PC-9 (cell line): ENCODE data around the gene CENPVL3. TPM values are rescaled to one million over a fixed set of nuclear protein-coding genes. Genes with fewer than 3 reads are reported as not detected.
"Not testable (repeated sequence)": the region's sequence is repeated elsewhere in the genome, so short reads cannot be mapped to it uniquely, and the experiment has no call there.

Experiments used
- BruUV-seq: library from RNA; stranded (reverse); fragments of 400-500 nt; replicated peaks from 2 replicates; lab custom pipeline; 2021; lab: Mats Ljungman, UMichigan
- CTCF ChIA-PET: fragments of 300-600 bp; sonication (Branson Sonifier 250); formaldehyde crosslinking; loops from one replicate; lab custom pipeline; 2022; ENCODE audit warnings: antibody characterized with exemption; lab: Charles Lee
- POLR2A ChIA-PET: fragments of 300-600 bp; sonication (Branson Sonifier 250); formaldehyde crosslinking; loops from one replicate; lab custom pipeline; 2022; ENCODE audit warnings: antibody characterized with exemption; ENCODE audit not compliant: unreplicated experiment; lab: Charles Lee
- DNase-seq, 2 experiments: peaks; one replicate each; pipeline versions ENCODE4 v3.0.0 to v3.0.0-alpha.2; 2015 to 2022; ENCODE audit warnings: mixed read lengths in 1 of 2
- H2AFZ ChIP-seq: fragments of 200-600 bp; sonication (generic); 2 replicates; pipeline ENCODE4 v1.8.1; 2017; ENCODE audit warnings: antibody characterized with exemption
- H3F3A ChIP-seq: fragments of 200-600 bp; sonication (generic); 2 replicates; pipeline ENCODE4 v1.8.1; 2017; ENCODE audit warnings: antibody characterized with exemption, mild to moderate bottlenecking, low read depth; ENCODE audit not compliant: insufficient read depth
- H3K27ac ChIP-seq: fragments of 200-600 bp; sonication (generic); 2 replicates; pipeline ENCODE4 v1.6.1; 2016; ENCODE audit warnings: mixed run types
- H3K27me3 ChIP-seq: fragments of 200-600 bp; sonication (generic); 2 replicates; pipeline ENCODE4 v1.6.1; 2016; ENCODE audit warnings: low read depth, mixed run types; ENCODE audit not compliant: insufficient read depth
- H3K36me3 ChIP-seq: fragments of 200-600 bp; sonication (generic); 2 replicates; pipeline ENCODE4 v1.6.1; 2016; ENCODE audit warnings: low read depth, mixed run types
- H3K4me1 ChIP-seq: fragments of 200-600 bp; sonication (generic); replicated peaks from 2 replicates; pipeline ENCODE4 v1.6.1; 2016; ENCODE audit warnings: mixed run types; ENCODE audit not compliant: insufficient read depth
- H3K4me2 ChIP-seq: fragments of 200-600 bp; sonication (generic); 2 replicates; pipeline ENCODE4 v1.6.1; 2017; ENCODE audit warnings: mixed run types
- H3K4me3 ChIP-seq: fragments of 200-600 bp; sonication (generic); 2 replicates; pipeline ENCODE4 v1.6.1; 2016; ENCODE audit warnings: mixed run types
- H3K79me2 ChIP-seq: fragments of 200-600 bp; sonication (generic); 2 replicates; pipeline ENCODE4 v1.6.1; 2017; ENCODE audit warnings: low read depth, mixed run types
- H3K9me2 ChIP-seq: fragments of 200-600 bp; sonication (generic); 2 replicates; pipeline ENCODE4 v1.8.1; 2017; ENCODE audit warnings: mild to moderate bottlenecking; ENCODE audit not compliant: insufficient read depth
- H3K9me3 ChIP-seq: fragments of 200-600 bp; sonication (generic); 2 replicates; pipeline ENCODE4 v1.8.1; 2016; ENCODE audit warnings: low read depth; ENCODE audit not compliant: insufficient read depth
- H4K20me1 ChIP-seq: fragments of 200-600 bp; sonication (generic); 2 replicates; pipeline ENCODE4 v1.8.1; 2017; ENCODE audit not compliant: insufficient read depth
- EZH2 ChIP-seq: fragments of 200-600 bp; sonication (generic); IDR thresholded peaks from 2 replicates; pipeline ENCODE4 v1.8.0; 2017; ENCODE audit warnings: antibody characterized with exemption, low read depth
- intact Hi-C: fragments of 100-400 bp; cut with micrococcal nuclease; formaldehyde crosslinking; loops from one replicate; pipeline ENCODE4 v1.10.0; 2022; ENCODE audit not compliant: unreplicated experiment
- total RNA-seq: library from RNA; stranded (reverse); gene quantifications from 2 replicates; pipeline ENCODE4 v1.2.3, GENCODE V29; 2021
- TF ChIP-seq, protein P1 (sequence below): fragments of 200-600 bp; sonication (generic); conservative IDR thresholded peaks from 2 replicates; pipeline ENCODE4 v1.6.1; 2017; ENCODE audit warnings: mixed run types, antibody characterized with exemption, mild to moderate bottlenecking, moderate library complexity

The CENPVL3 gene
- total RNA-seq, 1 experiment from 2014 or later = not detected

DNA sequence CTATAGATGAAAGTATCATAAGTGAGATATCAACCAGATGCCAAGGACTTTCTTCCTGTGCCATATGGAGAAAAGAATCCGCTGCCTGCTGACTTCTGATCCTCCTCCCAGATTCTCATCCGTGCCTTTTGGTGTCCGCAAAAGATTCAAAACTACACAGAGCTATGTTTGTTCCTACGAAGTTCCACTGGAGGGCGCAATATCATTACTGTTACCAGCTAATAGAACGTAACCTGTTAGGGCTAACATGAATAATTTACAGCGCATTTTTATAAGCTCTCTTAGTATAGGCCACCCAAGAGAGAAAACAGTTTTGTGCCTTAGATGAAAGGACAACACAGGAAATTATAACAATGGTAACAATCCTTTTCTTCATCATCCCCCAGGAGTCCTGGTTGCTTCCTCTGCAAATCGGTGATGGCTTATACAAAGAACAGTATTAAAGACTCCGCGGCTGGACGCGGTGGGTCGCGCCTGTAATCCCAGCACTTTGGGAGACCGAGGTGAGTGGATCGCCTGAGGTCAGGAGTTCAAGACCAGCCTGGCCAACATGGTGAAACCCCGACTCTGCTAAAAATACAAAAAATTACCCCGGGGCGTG, 22.8 kb upstream of the CENPVL3 start:
- POLR2A ChIA-PET = no interaction called here
- BruUV-seq = no TSS peak
- H2AFZ ChIP-seq = no peak overlapping the region

DNA sequence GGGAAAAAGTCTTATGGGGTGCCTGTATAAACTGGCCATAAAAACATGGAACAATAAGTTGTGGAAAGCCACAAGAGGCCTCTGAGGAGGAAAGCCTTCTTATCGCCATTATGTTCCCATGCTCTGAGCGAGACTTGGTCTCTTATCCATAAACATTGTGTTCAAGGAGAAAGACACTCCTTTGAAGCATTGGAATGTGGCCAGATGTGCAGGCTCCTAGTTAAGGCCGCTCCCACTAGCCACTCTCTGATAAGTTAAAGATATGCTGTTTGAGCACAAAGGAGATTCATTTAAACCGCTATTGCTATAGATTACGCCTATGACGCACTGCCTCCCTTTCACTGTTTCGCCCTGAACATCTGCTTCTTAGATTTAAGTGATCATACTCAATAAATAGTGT, 17.8 kb upstream of the CENPVL3 start:
- intact Hi-C loops, CTCF ChIA-PET, POLR2A ChIA-PET: not testable (repeated sequence)

More for the DNA sequence above, 22.8 kb upstream of the CENPVL3 start:
- Histone ChIP-seq H3K27ac (no peak overlapping the region), H3K79me2 (no peaks in the 10 kb centered on the region), H3K4me2 (no peak overlapping the region), H3K4me1 (no peaks in the 10 kb centered on the region), H3K9me3 (no peaks in the 10 kb centered on the region), H3F3A (no peaks in the 10 kb centered on the region), H3K27me3 (peaks cover 7% of the 10 kb centered on the region; the same call in 1 of the 2 replicates), H3K4me3 (no peak overlapping the region), H3K9me2 (no peaks in the 10 kb centered on the region), H3K36me3 (no peaks in the 10 kb centered on the region), H4K20me1 (no peaks in the 10 kb centered on the region)
- DNase-seq = no peak
- TF ChIP-seq, protein P1, sequence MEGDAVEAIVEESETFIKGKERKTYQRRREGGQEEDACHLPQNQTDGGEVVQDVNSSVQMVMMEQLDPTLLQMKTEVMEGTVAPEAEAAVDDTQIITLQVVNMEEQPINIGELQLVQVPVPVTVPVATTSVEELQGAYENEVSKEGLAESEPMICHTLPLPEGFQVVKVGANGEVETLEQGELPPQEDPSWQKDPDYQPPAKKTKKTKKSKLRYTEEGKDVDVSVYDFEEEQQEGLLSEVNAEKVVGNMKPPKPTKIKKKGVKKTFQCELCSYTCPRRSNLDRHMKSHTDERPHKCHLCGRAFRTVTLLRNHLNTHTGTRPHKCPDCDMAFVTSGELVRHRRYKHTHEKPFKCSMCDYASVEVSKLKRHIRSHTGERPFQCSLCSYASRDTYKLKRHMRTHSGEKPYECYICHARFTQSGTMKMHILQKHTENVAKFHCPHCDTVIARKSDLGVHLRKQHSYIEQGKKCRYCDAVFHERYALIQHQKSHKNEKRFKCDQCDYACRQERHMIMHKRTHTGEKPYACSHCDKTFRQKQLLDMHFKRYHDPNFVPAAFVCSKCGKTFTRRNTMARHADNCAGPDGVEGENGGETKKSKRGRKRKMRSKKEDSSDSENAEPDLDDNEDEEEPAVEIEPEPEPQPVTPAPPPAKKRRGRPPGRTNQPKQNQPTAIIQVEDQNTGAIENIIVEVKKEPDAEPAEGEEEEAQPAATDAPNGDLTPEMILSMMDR = peak; percentile 69
- no peak for TF ChIP-seq EZH2
- intact Hi-C loops = no loop called here
- CTCF ChIA-PET = interaction anchor here (0.6 kb wide), 1 partner anchor 1432 kb away, joined by 5 read pairs; no protein-coding TSS in a partner anchor

DNA sequence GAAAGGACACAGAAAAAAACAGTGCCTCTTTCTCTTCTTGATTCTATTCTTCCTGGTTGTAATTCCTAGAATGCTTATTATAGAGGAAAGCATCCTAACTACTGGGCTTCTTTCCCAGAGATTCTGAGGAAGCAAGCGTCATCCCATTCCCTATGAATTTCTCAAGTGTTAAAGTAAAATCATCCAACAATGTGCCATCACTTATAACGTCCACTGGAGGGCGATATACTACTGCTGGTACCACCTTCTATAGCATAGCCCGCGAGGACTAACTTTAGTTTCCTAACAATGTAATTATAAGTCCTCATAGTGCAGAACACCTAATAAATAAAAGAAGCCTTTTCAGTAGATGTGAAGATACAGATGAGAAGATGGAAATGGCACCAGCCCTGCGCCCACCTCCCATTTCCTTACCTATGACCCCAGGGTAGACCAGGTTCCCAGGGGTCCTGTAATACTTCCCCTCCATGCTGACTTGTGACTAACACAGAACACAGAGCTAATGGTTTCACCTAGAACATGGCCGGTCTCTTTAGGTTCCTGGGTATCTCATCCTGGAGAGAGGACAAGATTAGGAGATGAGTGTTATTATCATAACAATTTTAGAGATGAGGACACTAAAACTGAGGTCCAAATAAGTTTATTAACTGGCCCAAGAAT, 4.2 kb downstream of the CENPVL3 start:
- Histone ChIP-seq H3K4me2 (no peak overlapping the region), H3F3A (no peaks in the 10 kb centered on the region), H2AFZ (no peak overlapping the region), H3K9me3 (no peaks in the 10 kb centered on the region), H3K9me2 (no peaks in the 10 kb centered on the region), H3K4me3 (no peak overlapping the region), H3K4me1 (no peaks in the 10 kb centered on the region), H3K36me3 (no peaks in the 10 kb centered on the region), H3K79me2 (no peaks in the 10 kb centered on the region), H4K20me1 (no peaks in the 10 kb centered on the region), H3K27ac (no peak overlapping the region), H3K27me3 (peaks cover 8% of the 10 kb centered on the region; the same call in 1 of the 2 replicates)
- intact Hi-C loops = loop anchor here (5.0 kb wide), 1 partner anchor 648 kb away; no protein-coding TSS in a partner anchor
- no TSS peak for BruUV-seq
- no peak for TF ChIP-seq EZH2
- TF ChIP-seq, protein P1 = peak; percentile 66
- ChIA-PET CTCF (no interaction called here), POLR2A (no interaction called here)
- DNase-seq = no peak

More for the DNA sequence above, 17.8 kb upstream of the CENPVL3 start:
- not testable (repeated sequence) for H3K27me3 ChIP-seq, H3K27ac ChIP-seq, H3K9me2 ChIP-seq, H2AFZ ChIP-seq, H3K9me3 ChIP-seq, DNase-seq, H4K20me1 ChIP-seq, H3K79me2 ChIP-seq, H3K4me2 ChIP-seq, BruUV-seq, H3K36me3 ChIP-seq, H3F3A ChIP-seq, H3K4me3 ChIP-seq, H3K4me1 ChIP-seq
